H1 (cell line): ENCODE results near the gene MYD88. TPM values are rescaled to one million over a fixed set of nuclear protein-coding genes. Genes with fewer than 3 reads are reported as not detected.

Experiments used
- CTCF ChIA-PET: fragments of 300-600 bp; sonication (Branson Sonifier 250); formaldehyde crosslinking; loops from one replicate; lab custom pipeline; 2021; ENCODE audit not compliant: partially characterized antibody; lab: Charles Lee
- POLR2A ChIA-PET: fragments of 300-600 bp; sonication (Branson Sonifier 250); formaldehyde crosslinking; loops from one replicate; lab custom pipeline; 2021; ENCODE audit warnings: inconsistent platforms; ENCODE audit not compliant: partially characterized antibody; lab: Charles Lee
- DNase-seq, 2 experiments: peaks; one replicate each; pipeline versions ENCODE4 v3.0.0 to v3.0.0-alpha.2; 2010 to 2022; ENCODE audit warnings: low spot score in 2 of 2, low read depth in 1 of 2, mixed read lengths in 1 of 2
- FAIRE-seq: peaks from 2 replicates; lab custom pipeline; 2011; peaks lifted over from hg19 to GRCh38; lab: Jason Lieb, UNC
- H2AFZ ChIP-seq: 2 replicates; pipeline ENCODE4 v1.8.1; 2012; ENCODE audit warnings: low read length, inconsistent platforms
- H2AK5ac ChIP-seq: 2 replicates; pipeline ENCODE4 v1.6.1; 2013; ENCODE audit warnings: low read depth, low read length
- H2BK120ac ChIP-seq: replicated peaks from 2 replicates; pipeline ENCODE3; 2013; ENCODE audit warnings: low read depth, low read length, inconsistent platforms
- H2BK12ac ChIP-seq: 2 replicates; pipeline ENCODE4 v1.6.1; 2013; ENCODE audit warnings: low read depth, low read length
- H2BK15ac ChIP-seq: 2 replicates; pipeline ENCODE4 v1.6.1; 2013; ENCODE audit warnings: low read length
- H2BK20ac ChIP-seq: 2 replicates; pipeline ENCODE4 v1.6.1; 2013; ENCODE audit warnings: low read length
- H2BK5ac ChIP-seq: 2 replicates; pipeline ENCODE4 v1.6.1; 2013; ENCODE audit warnings: low read depth, low read length
- H3K14ac ChIP-seq: 2 replicates; pipeline ENCODE4 v1.6.1; 2013; ENCODE audit warnings: inconsistent platforms; ENCODE audit not compliant: insufficient read length
- H3K18ac ChIP-seq: 2 replicates; pipeline ENCODE4 v1.6.1; 2013; ENCODE audit warnings: low read length; ENCODE audit errors: extremely low read depth
- H3K23ac ChIP-seq: 2 replicates; pipeline ENCODE4 v1.6.1; 2013; ENCODE audit warnings: inconsistent platforms; ENCODE audit not compliant: insufficient read length
- H3K23me2 ChIP-seq: 2 replicates; pipeline ENCODE4 v1.6.1; 2013; ENCODE audit warnings: low read depth, low read length
- H3K27ac ChIP-seq: 2 replicates; pipeline ENCODE4 v1.6.1; 2011; ENCODE audit warnings: low read depth, low read length, inconsistent platforms
- H3K27me3 ChIP-seq, 4 experiments: replicated peaks in 1 of 4; 1 replicate in 1 of 4; 2 replicates in 3 of 4; pipeline versions ENCODE4 v1.6.1 to v1.8.1; 2011 to 2013; ENCODE audit warnings: low read length in 3 of 4, mild to moderate bottlenecking in 3 of 4, inconsistent platforms in 2 of 4, mixed read lengths in 2 of 4, moderate library complexity in 1 of 4; ENCODE audit not compliant: control insufficient read depth in 3 of 4, insufficient read depth in 3 of 4; ENCODE audit errors: extremely low read depth in 1 of 4
- H3K36me3 ChIP-seq, 4 experiments: 2 replicates each; pipeline versions ENCODE4 v1.6.1 to v1.8.1; 2011 to 2013; ENCODE audit warnings: mild to moderate bottlenecking in 4 of 4, low read length in 3 of 4, moderate library complexity in 2 of 4, control low read depth in 1 of 4, inconsistent platforms in 1 of 4; ENCODE audit not compliant: insufficient read depth in 4 of 4, control insufficient read depth in 2 of 4
- H3K4ac ChIP-seq: replicated peaks from 2 replicates; pipeline ENCODE3; 2013; ENCODE audit warnings: low read length, low read depth, mixed read lengths, inconsistent platforms; ENCODE audit not compliant: insufficient read length
- H3K4me1 ChIP-seq, 4 experiments: replicated peaks in 1 of 4; 1 replicate in 1 of 4; 2 replicates in 3 of 4; pipeline versions ENCODE4 v1.6.1 to v1.8.1; 2011 to 2013; ENCODE audit warnings: low read length in 3 of 4, inconsistent platforms in 2 of 4, mixed read lengths in 1 of 4; ENCODE audit not compliant: insufficient read depth in 4 of 4, control insufficient read depth in 3 of 4
- H3K4me2 ChIP-seq, 2 experiments: 2 replicates each; pipeline versions ENCODE4 v1.6.1 to v1.8.1; 2011 to 2013; ENCODE audit warnings: low read depth in 2 of 2, low read length in 2 of 2, control low read depth in 1 of 2, inconsistent platforms in 1 of 2, mild to moderate bottlenecking in 1 of 2; ENCODE audit not compliant: insufficient read depth in 1 of 2
- H3K4me3 ChIP-seq, 4 experiments: fragments of 200-600, 300-600 bp in 1 of 4; sonication (generic), shearing (Covaris generic), sonication (Bioruptor Twin) in 1 of 4; 2 replicates each; pipeline versions ENCODE4 v1.5.1 to v1.8.1; 2011 to 2016; ENCODE audit warnings: low read length in 4 of 4, low read depth in 3 of 4, control low read depth in 2 of 4, inconsistent platforms in 2 of 4, mild to moderate bottlenecking in 2 of 4, mixed read lengths in 1 of 4, moderate library complexity in 1 of 4; ENCODE audit not compliant: insufficient read depth in 2 of 4; ENCODE audit errors: extremely low read depth in 1 of 4
- H3K56ac ChIP-seq: replicated peaks from 2 replicates; pipeline ENCODE3; 2013; ENCODE audit warnings: low read depth, mild to moderate bottlenecking, mixed read lengths, low read length, inconsistent platforms; ENCODE audit not compliant: insufficient read length
- H3K79me1 ChIP-seq: 2 replicates; pipeline ENCODE4 v1.6.1; 2013; ENCODE audit warnings: low read depth, low read length, control low read depth
- H3K79me2 ChIP-seq, 2 experiments: 2 replicates each; pipeline versions ENCODE4 v1.6.1 to v1.8.1; 2012 to 2013; ENCODE audit warnings: low read length in 2 of 2, mild to moderate bottlenecking in 2 of 2, inconsistent platforms in 1 of 2; ENCODE audit not compliant: insufficient read depth in 2 of 2, control insufficient read depth in 1 of 2
- H3K9ac ChIP-seq, 4 experiments: replicated peaks in 1 of 4; 1 replicate in 1 of 4; 2 replicates in 3 of 4; pipeline versions ENCODE4 v1.6.1 to v1.8.1; 2011 to 2013; ENCODE audit warnings: low read depth in 3 of 4, low read length in 3 of 4, control low read depth in 2 of 4, mild to moderate bottlenecking in 2 of 4, moderate library complexity in 2 of 4, inconsistent platforms in 1 of 4; ENCODE audit errors: extremely low read depth in 1 of 4
- H3K9me3 ChIP-seq, 2 experiments: 2 replicates each; pipeline versions ENCODE4 v1.6.1 to v1.8.1; 2012 to 2013; ENCODE audit warnings: mild to moderate bottlenecking in 2 of 2, moderate library complexity in 2 of 2, control low read depth in 1 of 2, inconsistent platforms in 1 of 2, low read depth in 1 of 2, low read length in 1 of 2, mixed read lengths in 1 of 2; ENCODE audit not compliant: insufficient read depth in 2 of 2
- H4K20me1 ChIP-seq, 2 experiments: replicated peaks in 1 of 2; 2 replicates each; pipeline versions ENCODE3 to v1.8.1; 2011 to 2013; ENCODE audit warnings: inconsistent platforms in 2 of 2, low read length in 2 of 2, mild to moderate bottlenecking in 1 of 2; ENCODE audit not compliant: insufficient read depth in 2 of 2, control insufficient read depth in 1 of 2
- H4K5ac ChIP-seq: 2 replicates; pipeline ENCODE4 v1.6.1; 2013; ENCODE audit warnings: low read length, low read depth, mixed read lengths, inconsistent platforms; ENCODE audit not compliant: insufficient read length
- H4K8ac ChIP-seq: 2 replicates; pipeline ENCODE4 v1.8.0; 2013; ENCODE audit warnings: mild to moderate bottlenecking, moderate library complexity, low read length, inconsistent platforms; ENCODE audit not compliant: insufficient read depth; ENCODE audit errors: extremely low read depth
- H4K91ac ChIP-seq: replicated peaks from 2 replicates; pipeline ENCODE3; 2013; ENCODE audit warnings: low read length, mixed read lengths, inconsistent platforms; ENCODE audit not compliant: insufficient read length
- BACH1 ChIP-seq: IDR thresholded peaks from 2 replicates; pipeline ENCODE4 v1.6.1; 2012; ENCODE audit warnings: low read length, improper control_type of control experiment
- BRCA1 ChIP-seq: IDR thresholded peaks from 2 replicates; pipeline ENCODE4 v1.6.1; 2012; ENCODE audit warnings: low read depth, low read length, improper control_type of control experiment
- CBX5 ChIP-seq: fragments of 300-800, 300-1000 bp; sonication (generic); IDR thresholded peaks from 2 replicates; pipeline ENCODE4 v1.7.1; 2016; ENCODE audit warnings: antibody characterized with exemption, low read length, low read depth
- EP300 ChIP-seq, 2 experiments: IDR thresholded peaks; 1 replicate in 1 of 2; 2 replicates in 1 of 2; pipeline ENCODE4 v1.6.1; 2011 to 2012; ENCODE audit warnings: low read depth in 2 of 2, low read length in 2 of 2, mild to moderate bottlenecking in 2 of 2, borderline replicate concordance in 1 of 2, inconsistent platforms in 1 of 2, moderate library complexity in 1 of 2
- FOSL1 ChIP-seq: IDR thresholded peaks from 2 replicates; pipeline ENCODE4 v1.6.1; 2011; ENCODE audit warnings: mild to moderate bottlenecking, low read depth, low read length, moderate library complexity; ENCODE audit not compliant: insufficient read depth
- GTF2F1 ChIP-seq: IDR thresholded peaks from 2 replicates; pipeline ENCODE4 v1.6.1; 2012; ENCODE audit warnings: low read depth, low read length, improper control_type of control experiment, borderline replicate concordance
- HDAC6 ChIP-seq: IDR thresholded peaks from one replicate; pipeline ENCODE4 v1.7.1; 2012; ENCODE audit warnings: low read depth, mild to moderate bottlenecking, inconsistent platforms, low read length, moderate library complexity
- KDM1A ChIP-seq: fragments of 200-600, 300-600 bp; sonication (generic); IDR thresholded peaks from 2 replicates; pipeline ENCODE4 v1.7.1; 2016; ENCODE audit warnings: mild to moderate bottlenecking, low read length, borderline replicate concordance
- KDM4A ChIP-seq: IDR thresholded peaks from one replicate; pipeline ENCODE4 v1.7.1; 2012; ENCODE audit warnings: low read depth, mild to moderate bottlenecking, moderate library complexity, low read length, inconsistent platforms; ENCODE audit not compliant: severe bottlenecking
- SP4 ChIP-seq: IDR thresholded peaks from 2 replicates; pipeline ENCODE4 v1.6.1; 2012; ENCODE audit warnings: low read length, inconsistent platforms
- SUZ12 ChIP-seq: fragments of 200-600 bp; sonication (generic); IDR thresholded peaks from 2 replicates; pipeline ENCODE4 v1.6.1; 2012; ENCODE audit warnings: mild to moderate bottlenecking, inconsistent platforms, low read length, moderate library complexity, mixed read lengths
- WGBS, 2 experiments: shearing (Covaris generic) in 1 of 2; methylation state at CpG; one replicate each; pipeline versions ENCODE4 v1.1.6 to v1.1.7; 2013 to 2015; ENCODE audit warnings: low lambda C conversion rate in 2 of 2, mixed read lengths in 2 of 2, inconsistent platforms in 1 of 2, low coverage in 1 of 2, missing lambda C conversion rate in 1 of 2; ENCODE audit not compliant: insufficient replicate concordance in 2 of 2, insufficient coverage in 1 of 2, insufficient read length in 1 of 2; ENCODE audit errors: extremely low coverage in 1 of 2, missing lambda C conversion rate in 1 of 2; 5-methylcytosine and 5-hydroxymethylcytosine counted together
- polyA plus RNA-seq, 7 experiments: library from polyadenylated mRNA; depleted of rRNA in 3 of 7; stranded (reverse) in 5 of 7; unstranded in 2 of 7; fragments of >200 nt in 5 of 7; fragments of 200-250 nt in 2 of 7; gene quantifications; 1 replicate in 5 of 7; 2 replicates in 1 of 7; 4 replicates in 1 of 7; pipeline versions ENCODE4 v1.2.1 to v1.2.3, GENCODE V29; 2011 to 2013; ENCODE audit warnings: missing spikeins in 2 of 7, mixed read lengths in 2 of 7
- total RNA-seq: library from RNA; stranded (reverse); fragmentation: NEBNext Ultra II Directional; extraction: Animal tissue kit (Norgen Biotek cat#: 25700); gene quantifications from 2 replicates; pipeline ENCODE4 v1.2.1, GENCODE V29; 2021
- TF ChIP-seq, protein P1 (sequence below): IDR thresholded peaks from 2 replicates; pipeline ENCODE4 v1.6.1; 2011; ENCODE audit warnings: low read depth, mild to moderate bottlenecking, low read length; ENCODE audit not compliant: insufficient read depth

MYD88 gene
- total and polyA plus RNA-seq, 2 of the 8 experiments (the other 6 are each of a cell fraction or from before 2014, with no cell fraction given), result 22.1 to 22.5 TPM

DNA sequence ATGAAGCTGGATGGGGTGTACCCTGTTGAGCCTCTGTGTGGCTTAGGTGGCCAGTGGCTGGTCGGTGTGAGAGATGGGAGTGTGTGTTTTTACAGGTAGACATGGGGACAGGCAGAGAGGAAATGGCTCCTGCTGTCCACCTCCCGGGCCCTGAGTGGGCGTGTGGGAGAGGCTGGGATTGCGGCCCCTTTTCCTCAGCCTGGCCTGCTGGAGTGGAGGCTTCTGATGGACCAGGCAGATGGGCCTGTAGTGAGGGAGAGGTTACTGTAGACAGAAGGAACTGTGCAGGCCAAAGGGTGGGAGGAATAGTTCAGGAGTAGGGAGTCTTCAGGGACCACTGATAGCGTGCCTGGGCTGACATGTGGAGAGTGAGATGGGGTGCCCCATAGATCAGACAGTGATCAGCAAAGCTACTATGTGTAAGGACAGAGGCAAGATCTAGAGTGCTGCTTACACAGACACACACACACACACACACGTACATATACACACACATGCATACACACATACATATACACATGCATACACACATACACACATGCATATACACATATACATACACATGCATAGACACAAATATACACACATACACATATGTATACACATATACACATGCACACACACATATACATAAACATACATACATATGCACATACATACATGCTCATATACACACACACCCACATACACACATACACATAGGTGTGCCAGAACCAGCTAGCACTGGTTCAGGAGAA is 28.0 kb upstream of the MYD88 start:
- FAIRE-seq (no peak), DNase-seq (no peak)
- TF ChIP-seq HDAC6 (no peak), BRCA1 (no peak), EP300 (IDR thresholded peaks at IDR 0.05; ENCODE audit: borderline replicate concordance in 1 of 2, low read depth in 2 of 2, low read length in 2 of 2) (no peak), SP4 (no peak), KDM4A (no peak), SUZ12 (no peak), CBX5 (no peak), KDM1A (no peak), GTF2F1 (no peak), FOSL1 (no peak), BACH1 (no peak)
- TF ChIP-seq, protein P1, sequence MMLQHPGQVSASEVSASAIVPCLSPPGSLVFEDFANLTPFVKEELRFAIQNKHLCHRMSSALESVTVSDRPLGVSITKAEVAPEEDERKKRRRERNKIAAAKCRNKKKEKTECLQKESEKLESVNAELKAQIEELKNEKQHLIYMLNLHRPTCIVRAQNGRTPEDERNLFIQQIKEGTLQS, result no peak

More for the DNA sequence above, 28.0 kb upstream of the MYD88 start:
- ChIA-PET CTCF (interaction anchor here (0.5 to 5.5 kb wide), 8 partner anchors 8 to 718 kb away, joined by 3 to 44 read pairs (median 4); no protein-coding TSS in a partner anchor), POLR2A (no interaction called here)
- Histone ChIP-seq H3K9me3 (0 out of 4 replicates have a peak, but pooled peaks cover 0 to 4% of the 10 kb centered on the region in 2 experiments), H4K91ac (no peak overlapping the region), H4K20me1 (peaks cover 0 to 2% of the 10 kb centered on the region in 2 experiments), H2BK12ac (no peak overlapping the region), H2BK15ac (no peak overlapping the region), H3K4me3 (no peak overlapping the region), H3K36me3 (no peaks in the 10 kb centered on the region), H3K79me2 (no peaks in the 10 kb centered on the region), H3K14ac (no peak overlapping the region), H2BK120ac (no peak overlapping the region), H3K56ac (no peak overlapping the region), H3K9ac (no peak overlapping the region), H2BK20ac (no peak overlapping the region), H3K79me1 (no peaks in the 10 kb centered on the region), H2BK5ac (no peak overlapping the region), H4K8ac (no peak overlapping the region), H3K18ac (no peak overlapping the region), H3K23me2 (no peaks in the 10 kb centered on the region), H3K4me2 (no peak overlapping the region), H4K5ac (no peak overlapping the region), H3K4ac (no peak overlapping the region), H3K23ac (no peak overlapping the region), H2AK5ac (no peak overlapping the region), H3K27ac (no peak overlapping the region), H3K4me1 (no peaks in the 10 kb centered on the region), H2AFZ (no peak overlapping the region), H3K27me3 (no peaks in the 10 kb centered on the region)
- WGBS, 2 experiments, result 90% methylated on average over 6 of the region's 6 CpGs; no CpG with 5 or more reads in 1 of the 2 experiments
